ENCODE measurements around the gene KLHL30.

KLHL30 gene

DNA sequence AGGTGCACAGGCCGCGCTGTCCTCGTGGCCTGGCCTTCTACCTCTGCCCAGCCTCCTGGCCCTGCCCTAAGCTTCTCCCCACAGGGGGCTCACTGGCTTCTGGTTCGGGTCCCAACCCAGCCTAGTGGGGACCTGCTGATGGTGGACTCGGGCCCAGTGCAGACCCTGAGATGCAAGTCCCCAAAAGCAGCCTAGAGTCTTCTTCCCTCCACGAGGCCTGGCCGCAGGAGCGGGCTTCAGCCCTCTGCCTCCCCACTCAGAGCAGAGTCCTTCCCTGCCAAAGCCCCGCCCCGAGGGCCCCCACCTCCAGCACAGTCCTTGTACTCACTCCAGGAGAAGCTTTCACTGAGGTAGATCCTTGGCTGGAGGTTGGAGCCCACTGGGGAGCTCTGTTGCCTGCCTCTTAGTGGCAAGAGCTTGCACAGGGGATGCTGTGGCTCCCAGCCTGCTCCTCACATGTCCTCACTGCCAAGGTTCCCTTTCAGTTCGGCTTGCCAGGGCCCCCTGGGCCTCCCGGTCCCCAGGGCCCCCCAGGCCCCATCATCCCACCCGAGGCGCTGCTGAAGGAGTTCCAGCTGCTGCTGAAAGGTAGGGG is 23.9 kb downstream of the KLHL30 start:
- Mint-ChIP-seq H3K27me3 (ENCODE audit: low read depth) (peaks cover 45% of the 10 kb centered on the region), H3K36me3 (ENCODE audit: low read depth) (no peaks in the 10 kb centered on the region), H3K27ac (no peak overlapping the region), H3K4me1 (ENCODE audit: low read depth) (peaks cover 6% of the 10 kb centered on the region), H3K9me3 (no peaks in the 10 kb centered on the region), H3K4me3 (no peak overlapping the region)
- DNase-seq (ENCODE audit: low spot score), result no peak

DNA sequence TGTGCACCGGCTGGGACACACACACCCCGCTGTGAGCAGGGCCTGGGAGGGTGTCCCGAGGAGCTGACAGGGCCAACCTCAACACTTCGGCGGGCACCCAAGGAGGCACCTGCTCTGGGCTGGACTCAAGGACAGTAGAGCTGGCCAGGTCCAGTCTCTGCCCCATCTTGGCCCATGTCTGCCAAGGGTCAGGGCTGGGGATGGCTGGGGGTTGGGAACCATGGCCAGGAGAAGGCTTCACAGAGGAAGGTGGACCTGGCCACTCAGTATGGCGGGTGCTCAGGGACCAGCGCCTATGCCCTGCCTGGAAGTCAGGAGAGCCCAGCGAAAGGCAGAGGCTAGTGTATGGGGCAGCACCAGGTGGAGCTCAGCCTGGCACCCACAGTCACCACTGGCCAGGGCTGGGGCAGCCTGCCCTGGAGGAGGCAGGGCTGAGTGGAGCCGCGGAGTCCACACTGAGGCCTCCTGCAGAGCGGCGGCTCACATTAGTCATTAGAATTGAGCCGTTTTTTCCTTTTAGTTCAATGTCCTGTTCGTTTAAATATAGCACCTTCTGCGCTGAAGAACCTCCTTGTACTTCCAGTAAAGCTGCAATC is 24.5 kb downstream of the KLHL30 start:
- Mint-ChIP-seq H3K4me3 (no peak overlapping the region), H3K4me1 (ENCODE audit: low read depth) (peaks cover 6% of the 10 kb centered on the region), H3K27me3 (ENCODE audit: low read depth) (peaks cover 44% of the 10 kb centered on the region), H3K36me3 (ENCODE audit: low read depth) (no peaks in the 10 kb centered on the region), H3K27ac (no peak overlapping the region), H3K9me3 (no peaks in the 10 kb centered on the region)
- no peak for DNase-seq (ENCODE audit: low spot score)

DNA sequence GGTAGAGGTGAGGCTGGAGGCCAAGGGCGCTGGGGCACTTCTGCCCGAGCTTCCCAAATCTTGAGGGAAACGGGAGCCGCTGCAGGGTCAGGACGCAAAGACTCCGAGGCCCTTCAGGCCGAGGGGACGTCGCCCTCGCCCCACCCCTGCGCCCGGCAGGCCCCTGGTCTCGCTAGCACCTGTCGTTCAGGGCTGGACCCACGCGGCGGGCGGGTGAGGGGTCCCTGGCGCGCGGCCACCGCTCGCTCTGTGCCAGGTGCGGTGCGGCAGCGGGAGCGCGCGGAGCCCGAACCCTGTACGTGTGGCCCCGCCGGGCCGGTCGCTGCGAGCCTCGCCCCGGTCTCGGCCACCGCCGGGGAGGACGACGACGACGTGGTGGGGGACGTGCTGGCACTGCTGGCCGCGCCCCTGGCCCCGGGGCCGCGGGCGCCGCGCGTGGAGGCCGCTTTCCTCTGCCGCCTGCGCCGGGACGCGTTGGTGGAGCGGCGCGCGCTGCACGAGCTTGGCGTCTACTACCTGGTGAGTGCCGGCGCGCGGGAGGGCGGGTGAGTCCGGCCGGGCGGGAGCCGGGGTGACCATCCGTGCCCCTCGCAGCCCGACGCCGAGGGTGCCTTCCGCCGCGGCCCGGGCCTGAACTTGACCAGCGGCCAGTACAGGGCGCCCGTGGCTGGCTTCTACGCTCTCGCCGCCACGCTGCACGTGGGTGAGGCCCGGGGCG is 25.2 kb downstream of the KLHL30 start:
- peaks cover 6% of the 10 kb centered on the region for H3K4me1 Mint-ChIP-seq (ENCODE audit: low read depth)
- DNase-seq (ENCODE audit: low spot score), result no peak
- H3K27me3 Mint-ChIP-seq (ENCODE audit: low read depth), result peaks cover 44% of the 10 kb centered on the region
- no peak overlapping the region for H3K27ac Mint-ChIP-seq
- peaks cover 2% of the 10 kb centered on the region for H3K36me3 Mint-ChIP-seq (ENCODE audit: low read depth)
- H3K9me3 Mint-ChIP-seq, result no peaks in the 10 kb centered on the region
- no peak overlapping the region for H3K4me3 Mint-ChIP-seq

DNA sequence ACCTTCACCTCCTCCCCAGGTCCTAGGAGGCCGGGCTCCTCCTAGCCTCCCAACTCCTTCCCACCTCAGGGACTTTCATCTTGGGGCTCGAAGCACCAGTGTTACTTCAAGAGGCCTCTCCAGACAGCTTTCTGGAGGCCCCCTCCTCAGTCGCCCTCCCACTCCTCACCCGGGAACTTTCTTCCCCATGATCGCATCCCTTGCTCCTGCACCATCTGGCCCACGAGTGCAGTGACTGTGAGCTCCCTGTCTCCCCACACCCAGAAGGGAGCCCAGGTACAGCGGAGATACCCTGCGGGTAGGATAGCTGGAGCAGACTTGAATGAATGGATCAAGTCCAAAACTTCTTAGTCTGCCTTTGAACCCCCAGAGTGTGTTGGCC is 26.4 kb downstream of the KLHL30 start:
- no peak for DNase-seq (ENCODE audit: low spot score)
- Mint-ChIP-seq H3K9me3 (no peaks in the 10 kb centered on the region), H3K4me3 (no peak overlapping the region), H3K4me1 (ENCODE audit: low read depth) (peaks cover 2% of the 10 kb centered on the region), H3K36me3 (ENCODE audit: low read depth) (peaks cover 3% of the 10 kb centered on the region), H3K27ac (no peak overlapping the region), H3K27me3 (ENCODE audit: low read depth) (peaks cover 36% of the 10 kb centered on the region)

DNA sequence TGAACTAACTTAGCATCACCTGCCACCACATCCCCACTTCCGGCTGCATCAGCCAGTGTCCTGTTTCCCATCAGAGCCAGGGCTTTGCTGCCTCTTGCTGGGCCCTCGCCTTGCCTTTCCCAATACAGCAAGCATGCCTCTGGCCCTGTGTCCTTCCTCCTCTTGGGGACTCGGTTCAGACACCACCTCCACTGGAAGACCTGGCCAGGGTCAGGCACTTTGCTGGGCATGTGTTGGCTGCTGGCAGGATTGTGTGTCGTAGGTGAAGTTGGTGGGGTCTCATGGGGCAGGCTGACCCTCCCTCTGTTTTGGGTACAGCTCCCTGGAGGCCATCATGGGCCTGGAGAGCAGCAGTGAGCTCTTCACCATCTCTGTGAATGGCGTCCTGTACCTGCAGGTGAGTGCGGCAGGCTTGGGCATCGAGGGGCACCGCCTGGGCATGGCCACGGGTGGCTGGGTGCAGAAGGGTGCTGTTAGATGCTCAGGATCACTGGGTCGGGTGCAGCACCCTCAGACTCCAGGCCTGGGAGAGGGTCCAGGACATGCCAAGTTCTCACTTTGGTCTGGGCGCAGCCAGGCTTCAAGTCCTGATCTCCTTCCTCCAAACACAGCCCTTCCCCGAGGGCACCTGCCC is 26.9 kb downstream of the KLHL30 start:
- Mint-ChIP-seq H3K36me3 (ENCODE audit: low read depth) (peaks cover 6% of the 10 kb centered on the region), H3K27me3 (ENCODE audit: low read depth) (peaks cover 31% of the 10 kb centered on the region), H3K4me1 (ENCODE audit: low read depth) (peaks cover 2% of the 10 kb centered on the region), H3K27ac (no peak overlapping the region), H3K9me3 (no peaks in the 10 kb centered on the region), H3K4me3 (no peak overlapping the region)
- DNase-seq (ENCODE audit: low spot score), result no peak

DNA sequence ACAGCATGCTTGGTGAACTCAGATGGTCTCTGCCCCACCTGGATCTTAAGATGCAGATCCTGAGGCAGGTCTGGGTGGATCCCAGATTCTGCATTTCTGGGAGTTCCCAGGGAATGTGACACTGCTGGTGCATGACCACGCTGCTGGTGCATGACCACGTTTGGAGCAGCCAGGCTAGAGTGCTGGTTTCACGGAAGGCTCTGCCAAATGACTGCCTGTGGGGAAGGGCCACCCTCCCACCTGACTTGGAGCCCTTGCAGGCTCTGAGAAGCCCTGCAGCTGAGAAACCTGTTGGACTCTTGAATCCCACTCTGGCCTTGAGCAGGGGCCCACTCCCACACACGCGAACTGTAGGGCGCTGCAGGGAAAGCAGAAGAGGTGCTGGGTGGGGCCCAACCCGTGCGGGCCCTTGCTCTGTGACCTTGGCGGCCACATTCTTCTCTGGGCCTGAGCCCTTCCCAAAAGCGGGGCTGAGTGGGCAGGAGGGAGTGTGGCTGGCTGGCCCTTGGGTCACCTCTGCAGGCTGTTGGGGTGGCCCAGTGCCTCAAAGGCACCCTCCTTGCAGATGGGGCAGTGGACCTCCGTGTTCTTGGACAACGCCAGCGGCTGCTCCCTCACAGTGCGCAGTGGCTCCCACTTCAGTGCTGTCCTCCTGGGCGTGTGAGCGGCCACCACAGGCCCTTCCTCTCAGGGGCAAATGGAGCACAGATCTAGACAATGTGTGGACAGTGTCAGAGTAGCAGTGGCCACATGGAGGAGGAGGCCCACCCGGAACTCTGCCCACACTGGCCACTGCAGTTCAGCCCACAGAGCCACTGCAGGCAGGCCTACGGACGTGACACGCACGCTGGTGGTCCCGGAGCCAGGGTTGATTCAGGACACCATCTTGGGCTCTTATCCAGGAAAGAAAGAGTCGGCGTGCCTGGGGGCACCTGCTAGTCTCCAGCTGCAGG is 28.2 kb downstream of the KLHL30 start:
- DNase-seq (ENCODE audit: low spot score), result no peak
- Mint-ChIP-seq H3K27ac (no peak overlapping the region), H3K36me3 (ENCODE audit: low read depth) (peaks cover 11% of the 10 kb centered on the region), H3K27me3 (ENCODE audit: low read depth) (peaks cover 20% of the 10 kb centered on the region), H3K9me3 (no peaks in the 10 kb centered on the region), H3K4me3 (no peak overlapping the region), H3K4me1 (ENCODE audit: low read depth) (no peaks in the 10 kb centered on the region)

DNA sequence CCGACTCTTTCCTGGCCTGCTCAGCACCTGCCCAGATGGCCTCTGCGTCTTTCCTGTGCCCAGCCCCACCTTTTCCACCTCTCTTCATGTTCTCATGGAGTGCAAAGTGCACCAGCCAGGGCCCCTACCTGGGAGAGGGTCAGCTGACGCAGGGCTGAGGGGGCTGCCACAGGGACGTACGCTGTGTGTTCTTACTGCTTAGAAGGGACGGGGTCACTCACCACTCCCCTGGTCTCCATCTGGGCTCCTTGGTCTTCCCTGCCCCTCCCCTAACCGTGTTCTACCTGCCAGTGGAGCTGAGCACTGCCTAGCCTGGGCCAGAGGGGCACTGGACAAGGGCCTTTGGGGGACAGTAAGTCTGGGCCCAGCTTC is 28.9 kb downstream of the KLHL30 start:
- peaks cover 16% of the 10 kb centered on the region for H3K36me3 Mint-ChIP-seq (ENCODE audit: low read depth)
- no peak overlapping the region for H3K27ac Mint-ChIP-seq

DNA sequence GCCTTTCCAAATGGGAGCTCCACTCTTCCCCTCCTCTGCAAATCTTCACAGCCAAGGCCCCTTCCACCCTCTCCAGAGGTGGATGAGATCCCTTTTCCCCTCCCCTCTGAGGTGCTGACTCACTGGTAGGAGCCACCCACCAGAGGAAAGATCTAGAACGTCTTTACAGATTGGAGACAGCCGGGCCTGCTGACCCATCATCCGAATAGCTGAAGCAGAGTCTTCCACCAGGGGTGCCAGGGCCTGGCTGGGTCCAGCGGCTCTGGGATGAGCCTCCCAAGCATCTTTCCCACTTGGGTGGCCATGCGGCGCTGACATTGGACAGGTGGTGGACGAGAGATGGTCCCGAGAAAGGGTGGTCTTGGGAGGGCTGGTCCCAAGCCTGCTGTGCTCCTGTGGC is 29.3 kb downstream of the KLHL30 start:
- no peak for DNase-seq (ENCODE audit: low spot score)
- Mint-ChIP-seq H3K4me1 (ENCODE audit: low read depth) (no peaks in the 10 kb centered on the region), H3K4me3 (no peak overlapping the region), H3K27me3 (ENCODE audit: low read depth) (peaks cover 16% of the 10 kb centered on the region), H3K9me3 (no peaks in the 10 kb centered on the region), H3K27ac (no peak overlapping the region), H3K36me3 (ENCODE audit: low read depth) (peaks cover 20% of the 10 kb centered on the region)

More for the DNA sequence above, 28.9 kb downstream of the KLHL30 start:
- H3K9me3 Mint-ChIP-seq, result no peaks in the 10 kb centered on the region
- DNase-seq (ENCODE audit: low spot score), result no peak
- H3K4me1 Mint-ChIP-seq (ENCODE audit: low read depth), result no peaks in the 10 kb centered on the region
- no peak overlapping the region for H3K4me3 Mint-ChIP-seq
- peaks cover 17% of the 10 kb centered on the region for H3K27me3 Mint-ChIP-seq (ENCODE audit: low read depth)

DNA sequence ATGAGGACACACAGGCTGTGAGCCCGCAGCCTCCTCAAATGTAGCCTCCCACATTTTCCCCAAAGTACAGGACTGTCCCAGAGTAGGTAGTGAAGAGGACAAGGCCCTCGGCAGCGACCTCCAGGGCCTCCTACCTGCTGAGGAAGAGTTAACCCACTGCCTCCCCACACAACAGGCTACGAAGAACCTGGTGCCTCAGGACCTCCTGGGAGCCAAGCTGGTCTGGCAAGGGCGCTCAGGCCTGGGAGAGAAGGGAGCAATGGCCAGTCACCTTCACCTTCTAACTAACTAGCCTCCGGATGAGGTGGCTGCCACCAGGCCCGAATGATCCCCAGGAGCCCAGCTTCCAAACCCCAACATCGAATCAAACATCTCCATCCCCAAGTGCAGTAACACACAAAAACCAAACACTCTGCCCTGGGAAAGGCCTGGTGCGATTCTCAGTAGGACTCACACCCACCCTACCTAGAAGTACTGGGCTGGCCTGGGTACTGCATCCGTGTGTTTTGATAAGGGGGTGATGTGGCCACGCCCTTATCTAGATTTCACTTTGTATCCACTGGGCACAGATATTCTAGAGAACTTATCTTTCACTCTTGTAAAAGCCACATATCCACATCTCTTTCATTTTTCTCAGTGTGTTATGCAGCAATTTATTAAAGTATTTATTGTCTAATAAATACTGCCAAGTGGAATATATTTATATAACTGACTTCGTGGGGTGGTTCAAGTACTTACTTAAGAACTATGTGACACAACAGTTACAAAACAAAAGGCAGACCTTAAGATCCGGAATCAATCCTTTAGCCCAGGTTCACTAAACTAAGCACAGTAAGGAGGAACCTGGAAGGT is 30.0 kb downstream of the KLHL30 start:
- DNase-seq (ENCODE audit: low spot score), result no peak
- Mint-ChIP-seq H3K4me3 (no peak overlapping the region), H3K27ac (no peak overlapping the region), H3K4me1 (ENCODE audit: low read depth) (no peaks in the 10 kb centered on the region), H3K36me3 (ENCODE audit: low read depth) (peaks cover 26% of the 10 kb centered on the region), H3K27me3 (ENCODE audit: low read depth) (peaks cover 13% of the 10 kb centered on the region), H3K9me3 (no peaks in the 10 kb centered on the region)

DNA sequence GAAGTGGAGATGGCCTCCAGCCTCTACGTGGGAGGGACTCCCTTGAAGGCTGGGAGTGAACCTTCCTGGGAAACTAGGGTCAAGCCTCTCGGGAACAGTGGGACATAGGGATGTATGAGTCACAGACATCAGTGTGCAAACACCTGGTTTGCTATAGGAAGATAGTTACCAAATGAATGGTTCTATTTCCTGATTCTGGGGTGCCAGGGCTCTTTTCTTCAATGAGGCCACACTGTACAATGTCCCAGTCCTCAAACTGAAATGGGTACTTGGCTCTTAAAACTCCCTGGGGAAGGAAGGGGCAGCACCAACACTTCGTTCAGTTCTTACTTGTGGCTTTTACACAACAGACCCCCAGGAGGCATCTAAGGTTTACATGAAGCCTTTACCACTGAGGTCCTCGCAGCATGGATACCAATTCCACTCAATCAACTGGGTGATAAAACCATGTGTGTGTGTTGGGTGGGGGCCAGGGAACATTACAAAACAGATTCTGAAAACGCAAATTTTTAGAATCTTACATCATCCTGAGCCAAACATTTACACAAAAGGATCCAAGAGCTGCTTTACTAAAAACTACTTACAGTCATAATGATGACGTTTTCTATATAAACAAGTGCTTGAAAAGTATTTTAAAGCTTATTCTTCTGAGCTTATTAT is 30.7 kb downstream of the KLHL30 start:
- peaks cover 33% of the 10 kb centered on the region for H3K36me3 Mint-ChIP-seq (ENCODE audit: low read depth)
- no peaks in the 10 kb centered on the region for H3K9me3 Mint-ChIP-seq
- no peaks in the 10 kb centered on the region for H3K4me1 Mint-ChIP-seq (ENCODE audit: low read depth)
- DNase-seq (ENCODE audit: low spot score), result no peak
- no peak overlapping the region for H3K4me3 Mint-ChIP-seq
- H3K27me3 Mint-ChIP-seq (ENCODE audit: low read depth), result peaks cover 13% of the 10 kb centered on the region
- H3K27ac Mint-ChIP-seq, result no peak overlapping the region

DNA sequence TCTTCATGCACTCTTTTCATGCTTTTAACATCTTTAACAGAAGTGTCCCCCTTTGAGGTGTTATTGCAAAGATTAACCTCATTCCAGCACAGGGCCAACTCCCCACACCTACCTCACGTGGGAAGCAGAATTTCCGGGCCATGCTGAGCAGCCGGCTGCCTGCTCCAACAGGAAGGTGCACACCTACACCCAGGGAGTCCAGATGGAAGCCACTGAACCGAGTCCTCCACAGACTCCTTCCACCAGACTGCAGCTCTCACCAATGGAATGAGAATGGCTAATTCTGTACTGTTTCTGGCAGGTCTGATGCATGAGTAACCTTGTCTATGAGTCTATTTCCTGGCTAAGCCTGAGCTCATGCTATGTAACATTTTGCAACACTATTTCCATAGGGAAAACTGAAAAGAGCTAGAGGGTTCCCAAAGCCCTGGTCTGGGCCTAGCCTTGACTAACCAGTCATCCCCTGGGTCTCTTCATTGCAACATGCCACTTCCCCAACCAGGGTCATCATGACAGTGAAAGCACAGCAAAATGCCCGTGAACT is 31.3 kb downstream of the KLHL30 start:
- DNase-seq (ENCODE audit: low spot score), result no peak
- H3K36me3 Mint-ChIP-seq (ENCODE audit: low read depth), result peaks cover 33% of the 10 kb centered on the region
- no peaks in the 10 kb centered on the region for H3K9me3 Mint-ChIP-seq
- H3K27me3 Mint-ChIP-seq (ENCODE audit: low read depth), result peaks cover 8% of the 10 kb centered on the region
- no peak overlapping the region for H3K27ac Mint-ChIP-seq
- H3K4me3 Mint-ChIP-seq, result no peak overlapping the region
- H3K4me1 Mint-ChIP-seq (ENCODE audit: low read depth), result no peaks in the 10 kb centered on the region

DNA sequence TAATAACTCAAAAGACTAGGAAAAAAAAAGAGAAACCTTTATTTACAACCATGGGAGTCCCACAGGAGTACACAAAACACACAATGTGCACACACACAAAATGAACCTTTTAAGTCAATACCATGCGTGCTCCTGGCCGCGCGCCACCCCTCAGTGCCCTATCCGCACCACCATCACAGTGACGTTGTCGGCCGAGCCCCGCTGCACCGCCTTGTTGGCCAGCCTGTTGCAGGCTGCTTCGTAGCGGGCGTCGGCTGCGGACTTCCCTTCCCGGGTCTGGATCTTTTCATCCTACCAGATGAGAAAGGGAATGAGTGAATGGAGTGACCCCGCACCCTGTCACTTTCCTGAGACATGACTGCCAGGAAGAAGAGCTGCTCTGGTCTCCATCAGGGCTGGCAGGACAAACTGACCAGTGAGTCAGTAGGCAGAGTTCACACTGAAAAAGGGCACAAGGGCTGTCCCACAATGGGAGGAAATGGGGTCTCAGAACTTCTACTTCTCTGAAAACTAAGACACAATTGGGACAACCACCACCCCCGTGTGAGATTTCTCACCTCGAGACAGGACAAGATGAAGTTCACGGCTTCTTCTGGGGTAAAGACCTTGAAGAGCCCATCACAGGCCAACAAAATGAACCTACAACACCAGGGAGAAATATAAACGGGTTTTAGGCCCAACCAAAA is 32.1 kb downstream of the KLHL30 start:
- Mint-ChIP-seq H3K36me3 (ENCODE audit: low read depth) (peaks cover 33% of the 10 kb centered on the region), H3K4me3 (no peak overlapping the region), H3K27me3 (ENCODE audit: low read depth) (peaks cover under 1% of the 10 kb centered on the region), H3K4me1 (ENCODE audit: low read depth) (no peaks in the 10 kb centered on the region), H3K27ac (peak overlapping the region; percentile 11), H3K9me3 (no peaks in the 10 kb centered on the region)
- no peak for DNase-seq (ENCODE audit: low spot score)

Data from T-helper 2 cell treated with Interferon-gamma antibody and Interleukin-4, amounts not matched to agents 5 μg/mL and 100 μg/mL, for 36 hours (primary cell).